Fibroblast of peridontal ligament (primary cell): ENCODE results near the gene TOR4A.
A peak's percentile ranks its signal among the peaks of the same experiment; 100 is the strongest.
"Not testable (repeated sequence)": the region's sequence is repeated elsewhere in the genome, so short reads cannot be mapped to it uniquely, and the experiment has no call there.

Experiments
- DNase-seq: peaks from one replicate; pipeline ENCODE4 v3.0.0-alpha.2; 2010; ENCODE audit errors: extremely low read depth

TOR4A gene

DNA sequence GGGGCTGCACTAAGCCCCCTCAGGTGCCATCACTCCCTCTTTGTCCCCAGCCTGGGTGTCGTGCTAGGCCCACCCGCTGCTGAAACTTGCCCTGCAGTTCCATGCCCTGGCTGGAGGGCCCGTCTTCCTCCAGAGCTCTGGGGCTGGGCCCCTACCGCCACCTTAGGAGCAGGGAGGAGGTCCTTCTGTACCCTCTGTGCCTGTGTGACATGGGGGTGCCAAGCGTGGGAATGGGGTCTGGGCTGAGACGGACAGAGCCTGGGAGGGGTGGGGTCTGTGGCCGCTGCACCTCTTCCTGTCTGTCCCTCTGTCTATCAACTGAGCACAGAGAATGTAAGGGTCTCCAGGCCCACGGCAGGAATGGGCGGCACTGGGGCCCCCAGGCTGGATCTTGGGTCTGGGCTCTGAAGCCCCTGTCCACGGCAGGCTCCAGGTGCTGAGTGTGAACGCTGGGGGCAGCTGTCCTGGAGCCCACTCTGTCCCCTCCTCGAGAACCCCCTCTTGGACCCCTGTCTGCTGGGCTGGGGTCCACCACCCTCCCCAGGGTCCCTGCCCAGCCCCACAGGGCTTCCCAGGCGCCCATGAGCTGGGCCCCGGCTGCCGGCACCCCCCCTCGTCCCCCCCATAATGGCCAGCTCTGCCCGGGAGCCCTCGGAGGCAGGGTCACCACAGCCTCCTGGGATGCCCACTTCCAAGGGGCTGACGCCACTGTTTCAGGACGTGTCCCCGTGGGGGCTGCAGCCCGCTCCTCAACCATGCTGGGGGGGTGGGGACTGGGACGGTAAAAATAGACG lies 40.4 kb downstream of the TOR4A start:
- no peak for DNase-seq

DNA sequence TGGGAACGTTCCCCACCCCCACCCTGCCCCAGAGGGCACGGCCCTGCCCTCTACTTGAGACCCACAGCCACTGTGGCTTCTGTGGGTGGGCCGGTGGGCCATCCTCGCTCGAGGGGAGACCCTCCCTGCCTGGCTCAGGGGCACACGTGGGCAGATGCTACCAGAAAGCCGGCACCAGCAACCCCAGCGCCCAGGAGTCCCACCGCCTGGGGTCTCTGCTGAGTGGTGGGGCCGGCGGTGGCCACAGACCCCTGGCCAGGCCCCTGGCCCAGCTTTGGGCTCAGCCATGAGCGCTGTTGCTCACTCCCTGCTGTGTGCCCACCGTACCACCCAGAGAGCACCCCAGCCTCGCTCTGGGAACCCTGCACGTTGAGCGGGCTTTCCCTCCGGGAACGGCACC lies 41.1 kb downstream of the TOR4A start:
- no peak for DNase-seq

DNA sequence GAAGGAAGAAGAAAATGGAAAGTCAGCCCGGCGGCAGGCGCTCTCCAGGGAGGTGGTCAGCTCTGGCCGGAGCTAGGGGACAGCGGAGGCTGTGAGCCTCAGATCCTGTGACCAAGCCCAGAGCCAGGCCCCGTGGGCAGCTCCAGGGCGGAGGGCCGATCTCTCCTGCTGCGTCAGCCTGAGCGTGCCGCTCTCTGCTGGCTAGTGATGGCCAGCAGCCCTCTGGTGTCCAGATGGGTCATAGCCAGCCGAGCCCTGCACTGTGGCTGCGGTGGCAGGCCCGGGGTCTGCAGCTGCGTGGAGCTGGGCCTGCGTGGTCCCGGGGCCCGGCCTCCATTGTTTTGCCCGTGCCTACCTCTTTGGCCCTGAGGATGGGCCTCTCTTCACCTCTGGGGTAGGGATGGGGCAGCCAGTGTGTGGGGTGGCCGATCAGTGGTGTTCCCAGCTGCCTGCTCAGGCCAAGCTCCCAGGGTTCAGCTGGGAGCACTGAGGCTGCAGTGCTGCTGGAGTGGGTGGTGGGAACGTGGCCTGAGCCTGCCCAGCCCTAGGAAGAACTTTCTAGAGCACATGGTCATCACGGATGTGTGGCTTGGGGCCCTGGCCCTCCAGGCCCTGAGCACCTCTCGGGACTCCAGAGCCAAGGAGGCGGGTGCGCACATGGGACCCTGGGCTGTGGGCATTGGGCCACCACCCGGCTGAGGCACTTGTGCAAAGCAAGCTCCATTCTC lies 41.6 kb downstream of the TOR4A start:
- DNase-seq: peak; percentile 57

DNA sequence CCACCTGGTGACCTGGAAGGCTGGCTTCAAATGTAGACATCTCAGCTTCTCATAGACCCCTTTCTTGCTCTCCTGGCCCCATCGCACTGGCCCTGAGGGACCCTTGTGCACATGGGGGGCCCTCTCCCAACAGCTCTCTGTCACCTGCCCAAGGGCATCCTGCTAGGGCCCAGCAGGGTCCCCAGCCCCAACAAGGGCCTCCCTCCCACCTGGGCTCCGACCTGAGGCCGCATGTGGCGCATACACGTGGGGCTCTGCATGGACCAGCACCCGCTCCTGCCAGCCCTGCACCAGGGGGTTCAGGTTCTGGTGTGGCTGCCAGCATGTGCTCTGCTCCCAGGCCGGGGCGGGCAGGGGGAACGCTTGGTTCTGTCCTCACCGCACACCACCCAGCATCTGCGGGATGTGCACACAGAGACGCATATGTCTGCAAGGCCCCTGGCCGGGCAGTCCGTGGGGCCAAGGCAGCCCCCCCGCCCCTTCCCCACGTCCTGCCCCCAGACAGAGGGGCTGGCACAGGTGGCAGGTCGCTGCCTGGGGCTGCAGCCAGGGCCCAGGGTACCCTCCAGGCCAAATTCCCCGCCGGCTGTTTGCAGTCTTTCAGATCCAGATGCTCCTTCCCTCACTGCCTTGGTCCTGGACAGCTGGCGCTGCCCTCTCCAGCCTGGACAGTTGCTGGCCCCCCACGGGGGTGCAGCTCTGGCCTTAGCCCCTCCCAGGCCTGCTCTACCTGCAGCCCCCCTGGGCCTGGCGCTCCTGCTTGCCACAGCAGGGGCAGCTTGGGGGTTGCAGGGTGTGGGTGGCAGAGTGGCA lies 42.4 kb downstream of the TOR4A start:
- no peak for DNase-seq

DNA sequence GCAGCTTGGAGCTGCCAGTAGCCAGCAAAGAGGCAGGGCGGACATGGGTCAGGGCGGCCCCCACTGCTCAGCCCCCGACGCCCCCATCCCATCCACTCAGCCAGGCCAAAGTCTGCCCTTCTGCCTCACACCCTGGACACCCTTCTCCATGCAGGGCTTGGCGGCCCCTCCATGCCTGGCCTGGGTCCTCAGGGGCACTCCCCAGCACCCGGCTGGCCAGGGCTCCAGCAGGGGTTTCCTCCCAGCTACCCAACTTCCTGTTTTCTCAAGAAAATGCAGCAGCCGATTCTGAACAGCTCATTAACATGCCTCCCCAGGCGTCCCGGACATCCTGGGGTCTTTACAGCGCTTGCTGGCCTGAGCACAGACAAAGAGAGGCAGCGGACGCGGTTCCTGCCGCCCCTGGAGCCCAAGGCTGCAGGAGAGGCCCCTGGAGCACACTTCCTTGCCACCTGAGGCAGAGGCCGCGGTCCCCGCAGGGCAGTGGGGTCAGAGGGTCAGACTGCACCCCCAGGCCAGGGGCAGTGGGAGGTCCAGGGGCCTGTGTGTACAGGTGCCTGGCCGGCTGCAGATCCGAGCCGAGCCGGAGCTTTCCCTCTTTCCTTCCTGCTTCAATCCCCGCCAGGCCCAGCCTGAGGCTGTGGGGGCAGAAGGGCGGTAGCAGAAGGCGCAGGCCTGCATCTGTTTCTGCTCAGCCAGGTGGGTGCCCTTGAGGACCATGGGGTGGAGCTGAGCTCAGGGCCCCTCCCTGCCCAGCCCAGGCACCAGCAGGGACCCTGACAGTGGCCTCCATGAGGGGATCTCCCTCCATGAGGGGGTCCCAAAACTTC lies 43.2 kb downstream of the TOR4A start:
- no peak for DNase-seq

DNA sequence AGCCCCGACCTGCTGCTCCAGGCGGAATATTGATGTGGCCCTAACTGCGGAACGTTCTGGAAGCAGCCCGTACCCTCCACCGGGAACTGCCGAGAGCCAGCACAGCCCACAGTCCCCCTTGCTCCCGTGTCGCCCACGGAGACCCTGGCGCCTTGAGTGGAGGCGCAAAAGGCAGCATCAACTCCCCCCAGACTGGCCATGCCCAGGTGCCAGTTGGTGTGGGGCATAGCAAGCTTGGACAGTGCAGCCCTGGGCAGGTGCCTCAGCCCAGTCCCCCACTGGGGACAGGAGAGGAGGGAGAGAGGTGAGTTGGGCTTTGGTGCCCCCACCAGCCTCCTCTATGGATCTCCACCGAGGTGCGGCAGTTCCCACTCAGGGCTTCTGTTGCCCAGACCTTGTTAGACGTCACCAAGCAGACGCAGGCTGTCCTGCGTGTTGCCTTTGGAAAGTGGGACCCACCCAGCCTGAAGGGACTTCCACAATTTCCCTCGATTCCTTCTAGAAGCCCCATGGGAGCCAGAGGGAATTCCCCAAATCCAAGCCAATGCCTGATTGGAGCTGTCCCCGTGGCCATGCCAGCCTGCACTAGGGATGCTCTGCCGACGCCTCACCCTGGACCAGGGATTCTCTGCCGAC lies 44.3 kb downstream of the TOR4A start:
- no peak for DNase-seq

DNA sequence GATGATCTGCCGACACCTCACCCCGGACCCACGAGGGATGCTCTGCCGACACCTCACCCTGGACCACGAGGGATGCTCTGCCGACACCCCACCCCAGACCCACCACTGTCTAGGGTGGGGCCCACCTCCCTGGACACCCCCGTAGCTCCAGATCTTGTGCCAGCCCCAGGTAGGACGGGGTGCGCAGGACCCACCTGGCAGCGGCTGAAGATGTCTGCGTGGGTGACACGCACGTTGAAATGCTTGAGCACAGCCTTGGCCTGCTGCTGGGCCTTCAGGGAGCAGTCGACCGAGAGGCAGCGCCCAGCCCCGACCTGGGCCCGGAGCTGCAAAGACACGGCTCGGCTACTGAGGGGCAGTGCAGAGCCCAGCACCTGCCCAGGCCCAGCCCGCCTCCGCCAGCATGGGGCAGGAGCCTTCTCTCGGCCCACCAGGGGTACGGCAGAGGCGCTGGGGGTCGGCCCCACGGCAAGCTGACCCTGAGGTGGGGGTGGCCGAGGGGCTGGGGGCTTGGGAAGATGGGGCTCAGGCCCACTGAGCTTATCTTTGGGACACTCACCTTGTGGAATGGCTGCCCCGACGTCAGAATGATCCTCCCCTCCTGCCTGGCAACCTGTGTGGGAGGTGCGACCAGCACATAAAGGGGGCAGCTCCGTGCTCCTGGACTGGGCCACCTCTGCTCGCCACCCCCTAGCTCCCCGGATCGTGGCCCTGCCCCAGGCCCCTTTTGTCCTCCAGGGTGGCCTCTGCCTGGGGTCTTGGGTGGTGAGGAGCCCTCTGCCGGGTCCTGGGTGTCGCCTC lies 46.2 kb downstream of the TOR4A start:
- no peak for DNase-seq

DNA sequence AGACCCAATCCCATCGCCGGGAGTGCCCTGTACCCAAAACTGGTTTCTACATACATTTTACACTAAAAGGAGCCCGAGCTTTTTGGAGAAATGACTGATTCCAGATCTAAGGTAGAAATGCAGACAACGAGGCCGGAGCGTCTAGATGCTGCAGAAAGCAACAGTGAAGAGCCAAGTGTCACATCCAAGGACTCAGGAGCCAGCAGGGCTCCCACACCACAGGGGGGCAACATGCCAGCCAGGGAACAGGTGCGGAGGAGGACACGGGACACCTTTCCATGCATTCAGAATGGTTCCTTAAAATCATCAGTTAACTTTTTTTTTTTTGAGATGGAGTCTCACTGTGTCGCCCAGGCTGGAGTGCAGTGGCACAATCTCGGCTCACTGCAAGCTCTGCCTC lies 47.6 kb downstream of the TOR4A start:
- no peak for DNase-seq

DNA sequence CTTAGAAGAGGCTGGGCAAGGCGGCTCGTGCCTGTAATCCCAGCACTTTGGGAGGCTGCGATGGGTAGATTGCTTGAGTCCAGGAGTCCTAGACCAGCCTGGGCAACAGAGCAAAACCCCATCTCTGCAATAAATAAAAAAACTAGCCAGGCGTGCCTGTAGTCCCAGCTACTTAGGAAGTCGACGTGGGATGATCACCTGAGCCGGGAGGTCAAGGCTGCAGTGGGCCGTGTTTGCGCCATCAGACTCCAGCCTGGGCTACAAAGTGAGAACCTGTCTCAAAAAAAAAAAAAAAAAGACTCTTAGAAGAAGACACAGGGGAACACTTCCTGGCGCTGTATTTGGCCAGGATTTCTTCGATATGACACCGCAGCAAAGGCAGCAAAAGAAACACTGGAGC lies 48.3 kb downstream of the TOR4A start:
- no peak for DNase-seq

DNA sequence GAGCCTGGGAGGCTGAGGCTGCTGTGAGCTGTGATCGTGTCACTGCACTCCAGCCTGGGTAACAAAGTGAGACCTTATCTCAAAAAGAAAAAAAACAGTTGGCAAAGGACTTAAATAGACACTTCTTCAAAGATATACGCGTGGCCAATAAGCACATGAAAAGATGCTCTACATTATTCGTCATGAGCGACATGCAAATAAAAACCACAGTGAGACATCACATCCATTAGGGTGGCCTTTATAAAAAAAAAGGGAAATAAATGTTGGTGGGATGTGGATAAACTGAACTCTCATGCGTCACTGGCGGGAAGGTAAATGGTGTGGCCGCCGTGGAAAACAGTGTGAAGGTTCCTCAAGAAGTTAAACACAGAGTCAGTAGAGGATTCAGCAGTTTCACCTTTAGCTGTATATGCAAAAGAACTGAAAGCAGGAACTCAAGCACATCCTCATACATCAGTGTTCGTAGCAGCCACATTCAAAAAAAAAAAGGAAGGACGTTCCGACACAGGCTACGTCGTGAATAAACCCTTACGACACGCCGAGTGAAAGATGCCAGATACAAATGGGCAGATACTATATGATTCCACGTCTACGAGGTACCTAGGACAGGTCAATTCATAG lies 49.0 kb downstream of the TOR4A start:
- no peak for DNase-seq

DNA sequence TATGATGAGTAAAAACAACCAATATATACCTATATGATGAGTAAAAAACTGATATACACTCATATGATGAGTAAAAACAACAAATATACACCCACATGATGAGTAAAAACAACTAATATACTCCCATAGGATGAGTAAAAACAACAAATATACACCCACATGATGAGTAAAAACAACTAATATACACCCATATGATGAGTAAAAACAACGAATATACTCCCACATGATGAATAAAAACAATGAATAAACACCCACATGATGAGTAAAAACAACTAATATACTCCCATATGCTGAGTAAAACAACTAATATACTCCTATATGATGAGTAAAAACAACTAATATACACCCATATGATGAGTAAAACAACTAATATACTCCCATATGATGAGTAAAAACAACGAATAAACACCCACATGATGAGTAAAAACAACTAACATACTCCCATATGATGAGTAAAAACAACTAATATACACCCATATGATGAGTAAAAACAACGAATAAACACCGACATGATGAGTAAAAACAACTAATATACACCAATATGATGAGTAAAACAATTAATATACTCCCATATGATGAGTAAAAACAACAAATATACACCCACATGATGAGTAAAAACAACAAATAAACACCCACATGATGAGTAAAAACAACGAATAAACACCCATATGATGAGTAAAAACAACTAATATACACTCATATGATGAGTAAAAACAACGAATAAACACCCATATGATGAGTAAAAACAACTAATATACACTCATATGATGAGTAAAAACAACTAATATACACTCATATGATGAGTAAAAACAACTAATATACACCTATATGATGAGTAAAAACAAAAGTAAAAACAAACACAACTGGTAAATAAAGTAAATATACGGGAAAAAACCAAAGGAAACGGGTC lies 50.4 kb downstream of the TOR4A start:
- peak; percentile 3 for DNase-seq

DNA sequence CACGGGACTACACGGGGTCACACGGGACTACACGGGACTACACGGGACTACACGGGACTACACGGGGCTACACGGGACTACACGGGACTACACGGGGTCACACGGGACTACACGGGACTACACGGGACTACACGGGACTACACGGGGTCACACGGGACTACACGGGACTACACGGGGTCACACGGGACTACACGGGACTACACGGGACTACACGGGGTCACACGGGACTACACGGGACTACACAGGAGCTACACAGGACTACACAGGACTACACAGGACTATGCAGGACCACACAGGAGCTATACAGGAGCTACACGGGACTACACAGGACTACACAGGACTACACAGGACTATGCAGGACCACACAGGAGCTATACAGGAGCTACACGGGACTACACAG lies 52.1 kb downstream of the TOR4A start:
- not testable (repeated sequence) for DNase-seq

DNA sequence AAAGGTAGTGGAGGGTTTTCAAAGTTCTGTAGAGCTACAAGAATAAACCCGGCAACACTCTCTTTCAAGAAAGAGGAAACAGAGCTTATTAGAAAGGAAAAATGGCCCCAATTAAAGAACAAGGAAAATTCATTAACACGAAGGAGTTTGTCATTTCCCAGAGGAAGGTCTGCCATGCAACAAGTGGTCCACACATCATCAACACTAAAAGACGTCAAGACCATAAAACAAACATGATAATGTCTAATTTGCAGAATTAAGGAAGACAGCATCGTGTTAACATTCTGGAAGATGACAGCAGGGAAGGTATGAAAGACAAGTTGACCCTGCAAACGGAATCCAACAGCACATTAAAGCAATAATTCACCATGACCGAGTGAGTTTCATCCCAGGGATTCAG lies 53.2 kb downstream of the TOR4A start:
- DNase-seq: no peak

DNA sequence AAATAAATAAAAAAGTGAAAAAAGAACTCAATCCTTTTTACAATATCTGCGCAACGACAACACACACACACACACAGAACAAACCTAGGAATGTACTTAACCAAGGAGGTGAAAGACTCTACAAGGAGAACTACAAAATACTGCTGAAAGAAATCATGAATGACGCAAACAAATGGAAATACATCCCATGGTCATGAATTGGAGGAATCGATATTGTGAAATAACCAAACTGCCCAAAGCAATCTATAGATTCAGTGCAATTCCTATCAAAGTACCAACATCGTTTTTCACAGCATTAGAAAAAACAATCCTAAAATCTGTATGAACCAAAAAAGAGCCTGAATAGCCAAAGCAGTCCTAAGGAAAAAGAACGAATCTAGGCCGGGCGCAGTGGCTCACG lies 54.4 kb downstream of the TOR4A start:
- no peak for DNase-seq
